Measurements from ENCODE around the gene APOL6. TPM values are rescaled to one million over a fixed set of nuclear protein-coding genes. Genes with fewer than 3 reads are reported as not detected.

Gene APOL6
- total and polyA plus RNA-seq, 10 of the 15 experiments (the other 5 are each of a cell fraction or from before 2014, with no cell fraction given) = 4.3 to 22.9 (median 9.3) TPM

DNA sequence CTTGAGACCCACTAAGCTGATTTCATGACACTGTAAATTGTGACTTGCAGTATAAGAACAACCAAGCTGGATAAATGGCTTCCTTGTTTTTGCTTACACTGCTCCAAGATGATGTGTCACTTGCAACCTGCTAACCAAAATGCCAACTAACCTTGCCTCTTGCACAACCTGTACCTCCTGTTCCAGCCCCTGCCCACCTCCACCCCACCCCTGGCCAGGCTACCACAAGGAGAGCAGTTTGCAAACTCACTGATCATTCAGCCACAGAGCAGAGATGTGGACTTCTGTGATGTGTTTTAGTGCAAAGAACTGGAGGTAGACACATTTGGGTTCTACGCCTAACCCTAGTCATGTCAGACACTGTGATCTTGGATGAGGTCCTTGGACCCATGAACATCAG lies 4.3 kb upstream of the APOL6 start:
- Histone ChIP-seq H4K20me1 (ENCODE audit: control insufficient read depth, insufficient read depth) (no peaks in the 10 kb centered on the region), H3K4me3 (no peak overlapping the region), H3K4me1 (ENCODE audit: control insufficient read depth, insufficient read depth, low read length) (peaks cover 14% of the 10 kb centered on the region), H3K27me3 (replicated peaks in 1 of 2; ENCODE audit: control insufficient read depth in 2 of 2, insufficient read depth in 2 of 2, low read length in 1 of 2) (no peaks in the 10 kb centered on the region), H3K4me2 (ENCODE audit: control insufficient read depth, insufficient read depth) (no peak overlapping the region), H2AFZ (ENCODE audit: control insufficient read depth, low read depth, low read length) (no peak overlapping the region), H3K27ac (ENCODE audit: control insufficient read depth, insufficient read depth) (no peak overlapping the region), H3K79me2 (ENCODE audit: control insufficient read depth, insufficient read depth, low read length) (no peaks in the 10 kb centered on the region; the same call in none of the 2 replicates), H3K36me3 (ENCODE audit: control insufficient read depth in 2 of 2, insufficient read depth in 2 of 2, low read length in 1 of 2) (no peaks in the 10 kb centered on the region), H3K9me3 (replicated peaks; ENCODE audit: control insufficient read depth, insufficient read depth, low read length) (no peaks in the 10 kb centered on the region), H3K9ac (ENCODE audit: control insufficient read depth, insufficient read depth, low read length) (no peak overlapping the region)
- CTCF ChIA-PET = no interaction called here
- TF ChIP-seq, protein P1, sequence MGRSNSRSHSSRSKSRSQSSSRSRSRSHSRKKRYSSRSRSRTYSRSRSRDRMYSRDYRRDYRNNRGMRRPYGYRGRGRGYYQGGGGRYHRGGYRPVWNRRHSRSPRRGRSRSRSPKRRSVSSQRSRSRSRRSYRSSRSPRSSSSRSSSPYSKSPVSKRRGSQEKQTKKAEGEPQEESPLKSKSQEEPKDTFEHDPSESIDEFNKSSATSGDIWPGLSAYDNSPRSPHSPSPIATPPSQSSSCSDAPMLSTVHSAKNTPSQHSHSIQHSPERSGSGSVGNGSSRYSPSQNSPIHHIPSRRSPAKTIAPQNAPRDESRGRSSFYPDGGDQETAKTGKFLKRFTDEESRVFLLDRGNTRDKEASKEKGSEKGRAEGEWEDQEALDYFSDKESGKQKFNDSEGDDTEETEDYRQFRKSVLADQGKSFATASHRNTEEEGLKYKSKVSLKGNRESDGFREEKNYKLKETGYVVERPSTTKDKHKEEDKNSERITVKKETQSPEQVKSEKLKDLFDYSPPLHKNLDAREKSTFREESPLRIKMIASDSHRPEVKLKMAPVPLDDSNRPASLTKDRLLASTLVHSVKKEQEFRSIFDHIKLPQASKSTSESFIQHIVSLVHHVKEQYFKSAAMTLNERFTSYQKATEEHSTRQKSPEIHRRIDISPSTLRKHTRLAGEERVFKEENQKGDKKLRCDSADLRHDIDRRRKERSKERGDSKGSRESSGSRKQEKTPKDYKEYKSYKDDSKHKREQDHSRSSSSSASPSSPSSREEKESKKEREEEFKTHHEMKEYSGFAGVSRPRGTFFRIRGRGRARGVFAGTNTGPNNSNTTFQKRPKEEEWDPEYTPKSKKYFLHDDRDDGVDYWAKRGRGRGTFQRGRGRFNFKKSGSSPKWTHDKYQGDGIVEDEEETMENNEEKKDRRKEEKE (IDR thresholded peaks at IDR 0.05) = no peak
- TF ChIP-seq CREM (IDR thresholded peaks at IDR 0.05; ENCODE audit: low read depth) = no peak
- TF ChIP-seq, protein P2, sequence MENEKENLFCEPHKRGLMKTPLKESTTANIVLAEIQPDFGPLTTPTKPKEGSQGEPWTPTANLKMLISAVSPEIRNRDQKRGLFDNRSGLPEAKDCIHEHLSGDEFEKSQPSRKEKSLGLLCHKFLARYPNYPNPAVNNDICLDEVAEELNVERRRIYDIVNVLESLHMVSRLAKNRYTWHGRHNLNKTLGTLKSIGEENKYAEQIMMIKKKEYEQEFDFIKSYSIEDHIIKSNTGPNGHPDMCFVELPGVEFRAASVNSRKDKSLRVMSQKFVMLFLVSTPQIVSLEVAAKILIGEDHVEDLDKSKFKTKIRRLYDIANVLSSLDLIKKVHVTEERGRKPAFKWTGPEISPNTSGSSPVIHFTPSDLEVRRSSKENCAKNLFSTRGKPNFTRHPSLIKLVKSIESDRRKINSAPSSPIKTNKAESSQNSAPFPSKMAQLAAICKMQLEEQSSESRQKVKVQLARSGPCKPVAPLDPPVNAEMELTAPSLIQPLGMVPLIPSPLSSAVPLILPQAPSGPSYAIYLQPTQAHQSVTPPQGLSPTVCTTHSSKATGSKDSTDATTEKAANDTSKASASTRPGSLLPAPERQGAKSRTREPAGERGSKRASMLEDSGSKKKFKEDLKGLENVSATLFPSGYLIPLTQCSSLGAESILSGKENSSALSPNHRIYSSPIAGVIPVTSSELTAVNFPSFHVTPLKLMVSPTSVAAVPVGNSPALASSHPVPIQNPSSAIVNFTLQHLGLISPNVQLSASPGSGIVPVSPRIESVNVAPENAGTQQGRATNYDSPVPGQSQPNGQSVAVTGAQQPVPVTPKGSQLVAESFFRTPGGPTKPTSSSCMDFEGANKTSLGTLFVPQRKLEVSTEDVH (IDR thresholded peaks at IDR 0.05; ENCODE audit: low read depth, partially characterized antibody) = no peak
- TF ChIP-seq IKZF1 (conservative IDR thresholded peaks at IDR 0.05) = no peak
- TF ChIP-seq FOXM1 (IDR thresholded peaks at IDR 0.05; ENCODE audit: low read depth, low read length) = no peak
- no peak for TF ChIP-seq KDM1A (IDR thresholded peaks at IDR 0.05; ENCODE audit: borderline replicate concordance)
- TF ChIP-seq HDAC2 (IDR thresholded peaks at IDR 0.05) = no peak
- TF ChIP-seq ZSCAN29 (IDR thresholded peaks at IDR 0.05) = no peak
- no peak for TF ChIP-seq LARP7 (IDR thresholded peaks at IDR 0.05)
- no peak for TF ChIP-seq SUPT20H (IDR thresholded peaks at IDR 0.05; ENCODE audit: borderline replicate concordance, control insufficient read depth, low read depth, low read length)
- TF ChIP-seq RCOR1 (conservative IDR thresholded peaks at IDR 0.05; ENCODE audit: low read depth, low read length) = no peak
- no peak for TF ChIP-seq NFYB (IDR thresholded peaks at IDR 0.05; ENCODE audit: insufficient read depth, low read depth, low read length)
- TF ChIP-seq, protein P3, sequence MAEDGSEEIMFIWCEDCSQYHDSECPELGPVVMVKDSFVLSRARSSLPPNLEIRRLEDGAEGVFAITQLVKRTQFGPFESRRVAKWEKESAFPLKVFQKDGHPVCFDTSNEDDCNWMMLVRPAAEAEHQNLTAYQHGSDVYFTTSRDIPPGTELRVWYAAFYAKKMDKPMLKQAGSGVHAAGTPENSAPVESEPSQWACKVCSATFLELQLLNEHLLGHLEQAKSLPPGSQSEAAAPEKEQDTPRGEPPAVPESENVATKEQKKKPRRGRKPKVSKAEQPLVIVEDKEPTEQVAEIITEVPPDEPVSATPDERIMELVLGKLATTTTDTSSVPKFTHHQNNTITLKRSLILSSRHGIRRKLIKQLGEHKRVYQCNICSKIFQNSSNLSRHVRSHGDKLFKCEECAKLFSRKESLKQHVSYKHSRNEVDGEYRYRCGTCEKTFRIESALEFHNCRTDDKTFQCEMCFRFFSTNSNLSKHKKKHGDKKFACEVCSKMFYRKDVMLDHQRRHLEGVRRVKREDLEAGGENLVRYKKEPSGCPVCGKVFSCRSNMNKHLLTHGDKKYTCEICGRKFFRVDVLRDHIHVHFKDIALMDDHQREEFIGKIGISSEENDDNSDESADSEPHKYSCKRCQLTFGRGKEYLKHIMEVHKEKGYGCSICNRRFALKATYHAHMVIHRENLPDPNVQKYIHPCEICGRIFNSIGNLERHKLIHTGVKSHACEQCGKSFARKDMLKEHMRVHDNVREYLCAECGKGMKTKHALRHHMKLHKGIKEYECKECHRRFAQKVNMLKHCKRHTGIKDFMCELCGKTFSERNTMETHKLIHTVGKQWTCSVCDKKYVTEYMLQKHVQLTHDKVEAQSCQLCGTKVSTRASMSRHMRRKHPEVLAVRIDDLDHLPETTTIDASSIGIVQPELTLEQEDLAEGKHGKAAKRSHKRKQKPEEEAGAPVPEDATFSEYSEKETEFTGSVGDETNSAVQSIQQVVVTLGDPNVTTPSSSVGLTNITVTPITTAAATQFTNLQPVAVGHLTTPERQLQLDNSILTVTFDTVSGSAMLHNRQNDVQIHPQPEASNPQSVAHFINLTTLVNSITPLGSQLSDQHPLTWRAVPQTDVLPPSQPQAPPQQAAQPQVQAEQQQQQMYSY (CRISPR knock-in tag; IDR thresholded peaks at IDR 0.05) = no peak
- intact Hi-C loops (cut with micrococcal nuclease; ENCODE audit: unreplicated experiment) = no loop called here
- POLR2A ChIA-PET = no interaction called here
- ATAC-seq = no peak
- BruUV-seq (replicated peaks) = no TSS peak
- 52% methylated on average over 1 of the region's 1 CpG for WGBS (ENCODE audit: insufficient coverage, insufficient replicate concordance, low lambda C conversion rate, missing lambda C conversion rate)
- in situ Hi-C loops (cut with MboI) = no loop called here
- SMC1A ChIA-PET (ENCODE audit: uncharacterized antibody, unreplicated experiment) = no interaction called here
- FAIRE-seq = no peak
- DNase-seq (ENCODE audit: low read depth, low spot score) = no peak
- RAD21 ChIA-PET (ENCODE audit: unreplicated experiment) = interaction anchor here (0.6 kb wide), 1 partner anchor 119 kb away, joined by 3 read pairs; no protein-coding TSS in a partner anchor
